GM18868 (cell line): ENCODE measurements around the gene GON4L.
"Not testable (repeated sequence)": the region's sequence is repeated elsewhere in the genome, so short reads cannot be mapped to it uniquely, and the experiment has no call there.

ENCODE experiments used
- ATAC-seq: cut with Tn5 transposase; IDR thresholded peaks from one replicate; pipeline ENCODE4 v1.9.1; 2021; ENCODE audit warnings: mild to moderate bottlenecking, moderate library complexity; ENCODE audit not compliant: unreplicated experiment

Gene GON4L

GRCh38 chr1:155827450-155827849, 29.6 kb downstream of the GON4L start:
- ATAC-seq, result no peak

DNA sequence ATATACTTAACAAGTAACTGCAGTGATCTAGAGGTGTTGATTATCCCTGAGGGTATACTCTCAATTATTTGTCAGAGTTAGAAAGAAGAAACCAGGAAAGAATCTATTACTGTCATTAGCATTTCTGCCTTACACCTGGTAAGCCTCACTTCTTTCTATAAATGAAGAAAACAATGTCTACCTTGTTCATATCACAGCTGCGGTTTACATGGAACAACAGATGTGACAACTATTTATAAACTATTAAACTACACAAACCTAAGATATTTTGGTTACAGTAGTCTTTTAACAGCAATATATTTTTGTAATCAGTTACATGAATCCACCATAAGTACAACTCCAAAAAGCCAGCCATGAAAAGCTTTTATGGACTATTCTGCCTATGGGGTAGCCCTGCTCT, 40.7 kb downstream of the GON4L start:
- no peak for ATAC-seq

DNA sequence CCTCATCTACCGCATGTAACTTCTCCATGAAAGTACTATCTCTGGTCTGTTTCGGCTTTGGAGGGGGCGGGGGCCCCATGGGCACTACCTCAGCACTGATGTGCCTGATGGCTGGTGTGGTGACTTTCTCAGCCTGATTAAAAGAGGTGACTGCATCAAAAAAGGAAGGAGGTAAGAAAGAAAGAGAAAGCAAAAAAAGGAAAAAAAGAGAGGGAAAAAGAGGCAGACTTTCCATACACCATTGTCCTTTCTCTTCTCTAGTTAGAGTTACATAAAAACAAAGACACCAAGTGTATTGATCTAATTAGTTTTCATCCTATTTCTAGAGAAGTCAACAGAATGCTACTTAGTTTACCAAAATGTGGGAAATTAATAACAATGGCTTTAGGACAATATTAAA, 43.3 kb downstream of the GON4L start:
- no peak for ATAC-seq

DNA sequence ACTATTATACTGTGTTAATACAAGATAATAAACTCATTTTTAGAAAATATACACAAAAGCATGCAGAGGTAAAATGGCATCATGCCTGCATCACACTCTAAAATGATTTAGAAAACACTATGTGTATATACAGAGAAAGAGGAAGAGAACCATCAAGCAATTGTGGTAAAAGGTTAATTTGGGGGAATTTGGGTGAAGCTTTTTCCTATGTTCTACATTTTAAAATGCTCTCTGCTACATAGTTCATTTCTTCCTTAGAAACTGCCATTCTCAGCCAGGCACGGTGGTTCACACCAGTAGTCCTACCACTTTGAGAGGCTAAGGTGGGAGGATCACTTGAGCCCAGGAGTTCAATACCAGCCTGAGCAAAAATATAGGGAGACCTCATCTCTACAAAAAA, 44.1 kb downstream of the GON4L start:
- no peak for ATAC-seq

- no peak for ATAC-seq
These were observed 47.9 kb downstream of the GON4L start for GRCh38 chr1:155809088-155809487.

DNA sequence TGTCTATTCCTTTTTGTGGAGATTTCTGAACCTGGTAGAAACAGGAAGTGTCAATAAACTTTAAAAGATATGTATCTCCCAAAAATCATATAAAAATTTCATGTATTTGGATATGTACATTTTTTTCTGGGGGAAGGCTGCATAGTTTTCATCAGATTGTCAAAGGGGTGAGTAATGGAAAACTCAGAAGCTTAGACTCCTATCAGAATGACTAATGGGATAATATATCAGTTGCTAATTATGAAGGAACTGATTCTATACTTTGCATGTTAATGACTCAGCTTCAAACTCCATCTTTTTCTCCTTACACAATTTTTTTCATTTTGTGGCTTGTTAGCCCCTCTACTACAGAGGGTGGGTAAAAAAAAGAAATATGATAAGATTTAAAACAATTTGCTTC, 55.9 kb downstream of the GON4L start:
- ATAC-seq, result no peak

- not testable (repeated sequence) for ATAC-seq
These were observed 61.4 kb downstream of the GON4L start for GRCh38 chr1:155795618-155796017.

DNA sequence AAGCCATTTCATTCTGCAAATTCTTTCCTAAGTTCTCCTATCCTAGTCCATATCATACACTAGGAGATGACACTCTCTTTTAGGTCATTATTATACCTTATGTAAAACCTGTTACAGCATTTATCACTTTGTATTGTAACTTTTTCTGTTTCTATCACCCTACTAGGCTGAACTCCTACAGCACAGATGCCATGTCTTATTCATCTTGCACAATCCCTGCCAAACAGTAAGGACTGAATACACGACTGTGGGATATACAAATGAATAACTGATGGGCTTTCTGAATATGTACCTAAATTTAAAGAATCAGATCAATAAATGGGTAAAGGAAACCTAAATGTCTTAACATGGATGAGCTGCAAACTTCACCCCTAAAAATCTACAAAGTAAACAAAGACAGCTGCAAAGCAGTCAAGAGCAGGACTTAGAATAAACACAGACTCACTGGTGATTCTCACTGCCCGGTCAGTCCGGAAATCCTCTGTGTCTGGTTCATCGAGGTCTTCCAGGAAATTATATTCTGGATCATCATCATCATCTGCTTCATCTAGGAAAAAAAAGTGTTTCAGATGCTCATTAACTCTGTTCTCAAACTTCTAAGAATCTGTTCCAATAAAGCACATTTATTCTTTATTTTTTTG, 62.3 kb downstream of the GON4L start:
- no peak for ATAC-seq

GRCh38 chr1:155793213-155793612, 63.8 kb downstream of the GON4L start:
- ATAC-seq, result no peak

GRCh38 chr1:155777582-155777981, 79.4 kb downstream of the GON4L start:
- ATAC-seq, result no peak

GRCh38 chr1:155776414-155776813, 80.6 kb downstream of the GON4L start:
- ATAC-seq, result no peak

DNA sequence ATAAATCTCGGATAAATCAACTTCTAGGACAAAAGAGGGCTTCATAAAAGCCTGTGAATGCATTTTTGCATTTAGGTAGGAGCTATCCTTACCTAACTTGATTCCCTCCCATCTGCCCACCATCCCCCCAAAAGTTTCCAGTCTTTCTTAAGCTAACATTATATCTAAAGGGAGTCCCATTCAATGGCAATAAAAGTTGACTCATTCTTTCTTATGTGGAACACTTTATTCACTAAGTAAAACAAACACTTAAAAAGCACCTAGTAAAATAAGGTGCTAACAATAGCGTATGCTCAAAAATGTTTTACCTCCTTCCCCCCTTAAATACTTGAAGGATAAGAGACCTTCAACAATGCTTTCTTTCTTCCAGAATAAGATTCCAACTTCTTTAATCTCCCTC, 83.8 kb downstream of the GON4L start:
- no peak for ATAC-seq

- no peak for ATAC-seq
These were observed 87.8 kb downstream of the GON4L start for GRCh38 chr1:155769257-155769656.

- ATAC-seq, result not testable (repeated sequence)
These were observed 89.5 kb downstream of the GON4L start for GRCh38 chr1:155767399-155767989.

DNA sequence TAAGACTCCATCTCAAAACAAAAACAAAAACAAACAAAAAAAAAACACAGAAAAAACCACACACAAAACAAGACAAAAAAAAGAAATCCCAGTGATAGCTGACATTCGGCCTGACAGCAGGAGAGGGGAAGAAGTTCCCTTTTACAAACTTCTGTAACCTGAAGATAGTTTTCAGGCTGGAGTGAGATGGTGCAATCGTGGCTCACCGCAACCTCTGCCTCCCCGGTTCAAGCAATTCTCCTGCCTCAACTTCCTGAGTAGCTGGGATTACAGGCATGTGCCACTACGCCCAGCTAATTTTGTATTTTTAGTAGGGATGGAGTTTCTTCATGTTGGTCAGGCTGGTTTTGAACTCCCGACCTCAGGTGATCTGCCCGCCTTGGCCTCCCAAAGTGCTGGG, 93.0 kb downstream of the GON4L start:
- not testable (repeated sequence) for ATAC-seq

DNA sequence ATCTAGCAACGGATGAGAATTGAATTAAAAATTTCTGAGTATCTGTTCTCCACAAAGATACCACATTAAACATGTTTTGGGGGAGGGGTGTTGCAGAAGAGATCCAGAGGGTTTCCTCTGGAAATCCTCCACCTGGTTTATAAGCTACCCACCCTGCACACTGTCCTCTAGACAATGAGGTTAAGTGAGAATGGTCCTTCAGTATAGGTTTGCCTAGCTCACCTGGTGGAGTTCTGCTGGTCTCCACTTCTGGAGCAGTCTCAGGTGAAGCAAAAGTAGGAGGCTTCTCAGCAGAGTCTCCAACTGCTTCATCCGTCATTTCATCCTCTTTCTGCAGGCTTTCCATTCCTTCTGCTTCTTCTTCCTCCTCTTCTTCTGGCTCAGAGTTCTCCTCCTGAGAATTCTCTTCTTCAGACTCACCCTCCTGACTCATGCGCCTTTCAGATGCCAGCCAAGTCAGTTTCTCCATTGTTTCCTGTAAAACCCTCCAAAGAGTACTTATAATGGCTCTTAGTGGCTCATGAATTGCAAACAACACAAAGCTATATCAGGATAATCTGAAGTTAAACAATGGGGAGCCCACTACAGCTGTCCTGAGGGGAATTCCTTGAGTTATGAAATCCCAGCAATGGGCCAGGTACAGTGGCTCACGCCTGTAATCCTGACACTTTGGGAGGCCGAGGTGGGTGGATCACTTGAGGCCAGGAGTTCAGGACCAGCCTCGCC, 93.8 kb downstream of the GON4L start:
- ATAC-seq, result not testable (repeated sequence)

DNA sequence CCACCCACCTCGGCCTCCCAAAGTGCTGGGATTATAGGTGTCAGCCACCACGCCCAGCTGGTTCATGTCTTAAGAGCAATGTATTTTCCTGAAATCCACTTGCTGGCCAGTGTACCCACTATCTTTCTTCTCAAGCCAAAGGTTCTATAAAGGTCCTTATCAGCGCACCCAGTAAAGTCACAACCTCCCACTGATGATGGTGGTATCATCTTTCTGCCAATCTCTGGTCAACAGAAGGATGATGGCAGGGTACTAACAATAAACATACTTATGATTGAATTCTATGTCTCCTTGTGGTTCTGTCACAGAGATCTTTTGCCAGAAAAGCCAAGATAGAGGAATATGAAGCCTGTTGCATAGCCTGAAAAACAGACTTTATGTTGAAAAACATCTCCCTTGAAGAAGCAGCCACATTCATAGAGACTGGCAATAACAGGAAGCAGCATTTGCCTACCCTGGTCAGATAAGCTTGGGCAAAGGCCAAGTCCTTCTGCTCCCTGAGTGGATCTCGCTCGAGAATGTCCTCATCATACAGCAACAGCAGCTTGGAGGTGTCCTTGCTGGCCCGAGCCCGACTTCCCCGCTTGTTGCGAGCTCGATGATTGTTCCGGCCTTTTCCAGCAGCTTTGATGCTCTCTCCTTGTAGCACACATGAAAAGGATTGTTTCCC, 95.1 kb downstream of the GON4L start:
- no peak for ATAC-seq

GRCh38 chr1:155760751-155761475, 96.1 kb downstream of the GON4L start:
- no peak for ATAC-seq

GRCh38 chr1:155759966-155760630, 96.9 kb downstream of the GON4L start:
- no peak for ATAC-seq

GRCh38 chr1:155759017-155759416, 98.0 kb downstream of the GON4L start:
- ATAC-seq, result not testable (repeated sequence)
